CD14-positive monocyte (primary cell): ENCODE results near the gene LYPD6. TPM values are rescaled to one million over a fixed set of nuclear protein-coding genes. Genes with fewer than 3 reads are reported as not detected.

Source experiments
- DNase-seq, 3 donors: peaks; one replicate each; pipeline ENCODE4 v3.0.0-alpha.2; 2011 to 2022
- H2AFZ ChIP-seq: 2 replicates; pipeline ENCODE4 v1.6.0; 2012; ENCODE audit warnings: mild to moderate bottlenecking, low read depth, low read length, inconsistent platforms; ENCODE audit not compliant: insufficient read depth, poor library complexity, severe bottlenecking
- H3K27ac ChIP-seq, 2 donors: 1 replicate in 1 of 2; 2 replicates in 1 of 2; pipeline ENCODE4 v1.5.1; 2012 to 2013; ENCODE audit warnings: low read length in 2 of 2, control low read depth in 1 of 2, inconsistent platforms in 1 of 2, low read depth in 1 of 2, mild to moderate bottlenecking in 1 of 2
- H3K27me3 ChIP-seq, 2 donors: one replicate each; pipeline versions ENCODE4 v1.6.0 to v1.6.1; 2011 to 2013; ENCODE audit warnings: low read length in 2 of 2; ENCODE audit not compliant: control insufficient read depth in 2 of 2, insufficient read depth in 2 of 2
- H3K36me3 ChIP-seq, 2 donors: replicated peaks in 1 of 2; 1 replicate in 1 of 2; 2 replicates in 1 of 2; pipeline versions ENCODE4 v1.5.1 to v1.6.1; 2012 to 2013; ENCODE audit warnings: low read length in 2 of 2, control low read depth in 1 of 2, inconsistent platforms in 1 of 2, mild to moderate bottlenecking in 1 of 2; ENCODE audit not compliant: insufficient read depth in 2 of 2, control insufficient read depth in 1 of 2
- H3K4me1 ChIP-seq, 2 donors: 1 replicate in 1 of 2; 2 replicates in 1 of 2; pipeline versions ENCODE4 v1.5.1 to v1.6.1; 2012 to 2013; ENCODE audit warnings: low read length in 2 of 2, control low read depth in 1 of 2, inconsistent platforms in 1 of 2, mild to moderate bottlenecking in 1 of 2, moderate library complexity in 1 of 2; ENCODE audit not compliant: insufficient read depth in 2 of 2, control insufficient read depth in 1 of 2
- H3K4me2 ChIP-seq: replicated peaks from 2 replicates; pipeline ENCODE3; 2012; ENCODE audit warnings: low read length, moderate library complexity, mild to moderate bottlenecking; ENCODE audit not compliant: poor library complexity, severe bottlenecking; ENCODE audit errors: extremely low read depth
- H3K4me3 ChIP-seq, 3 experiments: fragments of 200-600 bp in 1 of 3; sonication (generic) in 1 of 3; replicated peaks in 1 of 3; 1 replicate in 2 of 3; 2 replicates in 1 of 3; pipeline ENCODE4 v1.5.1; 2011 to 2013; ENCODE audit warnings: low read length in 3 of 3, mild to moderate bottlenecking in 3 of 3, control low read depth in 2 of 3, low read depth in 2 of 3, inconsistent platforms in 1 of 3, moderate library complexity in 1 of 3
- H3K79me2 ChIP-seq: 2 replicates; pipeline ENCODE4 v1.6.0; 2012; ENCODE audit warnings: mild to moderate bottlenecking, control low read depth, inconsistent platforms, low read length, moderate library complexity; ENCODE audit not compliant: insufficient read depth
- H3K9ac ChIP-seq: 2 replicates; pipeline ENCODE4 v1.6.0; 2017; ENCODE audit warnings: low read length, mild to moderate bottlenecking; ENCODE audit not compliant: insufficient read depth, poor library complexity, severe bottlenecking
- H3K9me3 ChIP-seq, 2 donors: replicated peaks in 1 of 2; 1 replicate in 1 of 2; 2 replicates in 1 of 2; pipeline versions ENCODE4 v1.5.1 to v1.6.1; 2012 to 2013; ENCODE audit warnings: low read length in 2 of 2, control low read depth in 1 of 2; ENCODE audit not compliant: control insufficient read depth in 1 of 2, insufficient read depth in 1 of 2
- H4K20me1 ChIP-seq: 2 replicates; pipeline ENCODE4 v1.6.0; 2012; ENCODE audit warnings: mild to moderate bottlenecking, low read length, control low read depth, moderate library complexity; ENCODE audit not compliant: insufficient read depth
- H3K27ac Mint-ChIP-seq, 7 donors: one replicate each; pipeline ENCODE4 v1.8.0; 2020; ENCODE audit warnings: mild to moderate bottlenecking in 7 of 7, mixed read lengths in 7 of 7, moderate library complexity in 6 of 7, inconsistent platforms in 2 of 7
- H3K27me3 Mint-ChIP-seq, 3 donors: one replicate each; pipeline ENCODE4 v1.8.0; 2021 to 2022; ENCODE audit warnings: low read depth in 3 of 3, mild to moderate bottlenecking in 3 of 3, mixed read lengths in 3 of 3, moderate library complexity in 3 of 3, inconsistent platforms in 1 of 3
- H3K36me3 Mint-ChIP-seq, 2 donors: one replicate each; pipeline ENCODE4 v1.8.0; 2020; ENCODE audit warnings: mixed read lengths in 2 of 2, inconsistent platforms in 1 of 2, mild to moderate bottlenecking in 1 of 2
- H3K4me1 Mint-ChIP-seq: one replicate; pipeline ENCODE4 v1.8.0; 2020; ENCODE audit warnings: mild to moderate bottlenecking, mixed read lengths
- H3K4me3 Mint-ChIP-seq, 2 donors: one replicate each; pipeline ENCODE4 v1.8.0; 2020; ENCODE audit warnings: mild to moderate bottlenecking in 2 of 2, mixed read lengths in 2 of 2, moderate library complexity in 1 of 2
- H3K9me3 Mint-ChIP-seq, 7 donors: one replicate each; pipeline ENCODE4 v1.8.0; 2020 to 2022; ENCODE audit warnings: mixed read lengths in 7 of 7, mild to moderate bottlenecking in 6 of 7, moderate library complexity in 6 of 7, inconsistent platforms in 2 of 7
- CTCF ChIP-seq: fragments of 200-600 bp; IDR thresholded peaks from one replicate; pipeline ENCODE4 v1.8.0; 2022; ENCODE audit warnings: antibody characterized with exemption, mild to moderate bottlenecking
- WGBS: methylation state at CpG from one replicate; pipeline ENCODE4 v1.1.5; 2013; ENCODE audit warnings: missing lambda C conversion rate; ENCODE audit not compliant: insufficient coverage; 5-methylcytosine and 5-hydroxymethylcytosine counted together
- intact Hi-C, 2 donors: fragments of 100-400 bp; cut with micrococcal nuclease; formaldehyde crosslinking; loops; one replicate each; pipeline versions ENCODE4 v1.15.0 to v1.15.1; 2023
- polyA plus RNA-seq, 3 donors: library from polyadenylated mRNA; depleted of rRNA in 1 of 3; unstranded in 2 of 3; stranded (reverse) in 1 of 3; fragments of 300-500 nt in 2 of 3; fragments of >200 nt in 1 of 3; fragmentation: Illumina TruSeq in 2 of 3; gene quantifications; 1 replicate in 2 of 3; 2 replicates in 1 of 3; pipeline ENCODE4 v1.2.3, GENCODE V29; 2012 to 2021

Gene LYPD6
- polyA plus RNA-seq, 3 donors = not detected

DNA sequence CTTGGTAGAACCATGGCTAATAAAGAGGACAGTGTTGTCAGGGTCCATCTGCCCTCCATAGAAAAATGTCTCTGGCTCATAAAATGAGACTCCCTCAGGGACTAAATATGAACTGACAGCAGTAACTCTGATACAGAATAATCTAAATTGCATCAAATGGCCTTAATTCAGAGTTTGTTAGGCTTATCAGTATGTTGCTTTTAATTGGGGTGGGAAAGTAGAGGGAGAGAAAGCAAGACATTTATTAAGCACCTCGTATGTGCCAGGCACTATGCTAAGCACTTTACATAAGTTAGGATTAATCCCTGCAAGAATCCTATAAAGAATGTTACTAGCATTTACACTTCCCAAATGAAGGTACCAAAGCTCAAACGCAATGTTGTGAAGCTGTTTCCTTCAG, 142.0 kb downstream of the LYPD6 start:
- H3K27ac Mint-ChIP-seq = no peak overlapping the region
- no peaks in the 10 kb centered on the region for H3K4me1 Mint-ChIP-seq
- intact Hi-C loops = no loop called here
- no peaks in the 10 kb centered on the region for H3K4me1 ChIP-seq
- H3K9me3 Mint-ChIP-seq = peaks cover 0 to 6% (median 0%) of the 10 kb centered on the region in 7 donors
- no peaks in the 10 kb centered on the region for H3K27me3 ChIP-seq
- WGBS = no CpG with 5 or more reads among the region's 2 CpGs
- no peak for DNase-seq
- H3K36me3 ChIP-seq = no peaks in the 10 kb centered on the region
- no peak overlapping the region for H3K4me3 Mint-ChIP-seq
- no peak overlapping the region for H3K9ac ChIP-seq
- H3K79me2 ChIP-seq = no peaks in the 10 kb centered on the region
- no peak overlapping the region for H3K4me2 ChIP-seq
- no peaks in the 10 kb centered on the region for H4K20me1 ChIP-seq
- peaks cover 0 to 1% (median 0%) of the 10 kb centered on the region in 3 donors for H3K27me3 Mint-ChIP-seq
- no peak overlapping the region for H3K27ac ChIP-seq
- H2AFZ ChIP-seq = no peak overlapping the region
- no peaks in the 10 kb centered on the region for H3K36me3 Mint-ChIP-seq
- no peak overlapping the region for H3K4me3 ChIP-seq
- H3K9me3 ChIP-seq = no peaks in the 10 kb centered on the region
- no peak for TF ChIP-seq CTCF

DNA sequence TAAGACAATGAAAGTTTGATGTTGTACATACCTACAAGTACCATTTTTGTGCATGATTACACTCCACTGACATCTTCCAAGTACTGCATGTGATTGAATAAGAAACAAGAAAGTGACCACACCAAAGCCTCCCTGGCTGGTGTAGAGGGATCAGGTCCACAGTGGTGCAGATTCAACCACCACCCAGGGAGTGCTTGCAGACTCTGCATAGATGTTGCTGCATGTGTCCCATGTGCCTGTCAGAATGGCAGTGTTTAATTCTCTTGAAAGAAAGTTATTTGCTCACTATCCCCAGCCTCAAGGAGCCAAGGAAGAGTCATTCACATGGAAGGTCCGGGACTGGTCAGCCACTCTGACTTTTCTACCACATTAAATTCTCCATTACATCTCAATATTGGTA, 142.7 kb downstream of the LYPD6 start:
- no peaks in the 10 kb centered on the region for H3K36me3 ChIP-seq
- DNase-seq = no peak
- Mint-ChIP-seq H3K27ac (no peak overlapping the region), H3K4me3 (no peak overlapping the region), H3K4me1 (no peaks in the 10 kb centered on the region), H3K27me3 (peaks cover 0 to 1% (median 0%) of the 10 kb centered on the region in 3 donors), H3K36me3 (no peaks in the 10 kb centered on the region), H3K9me3 (peaks cover 0 to 6% (median 0%) of the 10 kb centered on the region in 7 donors)
- no CpG with 5 or more reads among the region's 1 CpG for WGBS
- H3K27me3 ChIP-seq = no peaks in the 10 kb centered on the region
- no peaks in the 10 kb centered on the region for H3K79me2 ChIP-seq
- H2AFZ ChIP-seq = no peak overlapping the region
- H3K9ac ChIP-seq = no peak overlapping the region
- H4K20me1 ChIP-seq = no peaks in the 10 kb centered on the region
- no peak for TF ChIP-seq CTCF
- no peaks in the 10 kb centered on the region for H3K4me1 ChIP-seq
- no peaks in the 10 kb centered on the region for H3K9me3 ChIP-seq
- no peak overlapping the region for H3K4me3 ChIP-seq
- H3K27ac ChIP-seq = no peak overlapping the region
- no peak overlapping the region for H3K4me2 ChIP-seq
- intact Hi-C loops = no loop called here
